Neural cell (in vitro differentiated cells): ENCODE data around the gene NPAS3. TPM values are rescaled to one million over a fixed set of nuclear protein-coding genes. Genes with fewer than 3 reads are reported as not detected.

ENCODE experiments used
- H2AFZ ChIP-seq: fragments of 200-600, 300-800 bp; sonication (generic), shearing (Covaris generic); 2 replicates; pipeline ENCODE4 v1.6.0; 2014; ENCODE audit warnings: low read depth, mild to moderate bottlenecking, antibody characterized with exemption, low read length, moderate library complexity
- H3F3A ChIP-seq: fragments of 200-600 bp; shearing (Covaris generic); 2 replicates; pipeline ENCODE4 v1.6.1; 2016; ENCODE audit warnings: mild to moderate bottlenecking, moderate library complexity, mixed read lengths, antibody characterized with exemption, low read length; ENCODE audit not compliant: insufficient read depth, poor library complexity, severe bottlenecking
- H3K27ac ChIP-seq: fragments of 200-600, 300-800 bp; sonication (generic), shearing (Covaris generic); 2 replicates; pipeline ENCODE4 v1.5.1; 2014; ENCODE audit warnings: mild to moderate bottlenecking, low read length, moderate library complexity
- H3K27me3 ChIP-seq: fragments of 300-800, 200-600 bp; sonication (generic), shearing (Covaris generic); 2 replicates; pipeline ENCODE4 v1.6.0; 2014; ENCODE audit warnings: mild to moderate bottlenecking, low read depth, low read length, moderate library complexity; ENCODE audit not compliant: insufficient read depth
- H3K36me3 ChIP-seq: fragments of 300-800, 200-600 bp; sonication (generic), shearing (Covaris generic); 2 replicates; pipeline ENCODE4 v1.5.1; 2014; ENCODE audit warnings: mild to moderate bottlenecking, antibody characterized with exemption, low read length, moderate library complexity; ENCODE audit not compliant: insufficient read depth
- H3K4me2 ChIP-seq: fragments of 300-800, 200-600 bp; sonication (generic), shearing (Covaris generic); 2 replicates; pipeline ENCODE4 v1.6.0; 2014; ENCODE audit warnings: mild to moderate bottlenecking, low read length
- H3K4me3 ChIP-seq: fragments of 300-800, 200-600 bp; sonication (generic), shearing (Covaris generic); 2 replicates; pipeline ENCODE4 v1.5.1; 2014; ENCODE audit warnings: mild to moderate bottlenecking, low read length, moderate library complexity
- H3K79me2 ChIP-seq: fragments of 200-600 bp; shearing (Covaris generic); replicated peaks from 2 replicates; pipeline ENCODE4 v1.6.0; 2014; ENCODE audit warnings: mild to moderate bottlenecking, low read length, moderate library complexity; ENCODE audit not compliant: insufficient read depth
- H3K9ac ChIP-seq: fragments of 300-800, 200-600 bp; sonication (generic), shearing (Covaris generic); 2 replicates; pipeline ENCODE4 v1.6.1; 2016; ENCODE audit warnings: mild to moderate bottlenecking, low read length, mixed read lengths
- H3K9me2 ChIP-seq: fragments of 200-600 bp; shearing (Covaris generic); 2 replicates; pipeline ENCODE4 v1.6.1; 2016; ENCODE audit warnings: mild to moderate bottlenecking, low read length, mixed read lengths; ENCODE audit not compliant: insufficient read depth
- H3K9me3 ChIP-seq: fragments of 200-600, 300-800 bp; sonication (generic), shearing (Covaris generic); 2 replicates; pipeline ENCODE4 v1.6.1; 2016; ENCODE audit warnings: mild to moderate bottlenecking, mixed run types, low read length, moderate library complexity, mixed read lengths
- H4K20me1 ChIP-seq: fragments of 200-600 bp; shearing (Covaris generic); 2 replicates; pipeline ENCODE4 v1.6.1; 2016; ENCODE audit warnings: mild to moderate bottlenecking, mixed run types; ENCODE audit not compliant: insufficient read depth
- CTCF ChIP-seq: fragments of 450-650 bp; IDR thresholded peaks from 2 replicates; pipeline ENCODE4 v1.5.1; 2014; ENCODE audit warnings: antibody characterized with exemption, mild to moderate bottlenecking, moderate library complexity; ENCODE audit not compliant: poor library complexity, severe bottlenecking
- EP300 ChIP-seq: fragments of 450-650 bp; conservative IDR thresholded peaks from 2 replicates; pipeline ENCODE4 v1.6.1; 2014; ENCODE audit warnings: antibody characterized with exemption, mild to moderate bottlenecking, moderate library complexity; ENCODE audit not compliant: poor library complexity, severe bottlenecking
- EZH2 ChIP-seq: fragments of 200-600, 300-800 bp; shearing (Covaris generic), sonication (generic); IDR thresholded peaks from 2 replicates; pipeline ENCODE4 v1.6.1; 2014; ENCODE audit warnings: antibody characterized with exemption, low read length, borderline replicate concordance, mild to moderate bottlenecking; ENCODE audit not compliant: insufficient read depth, poor library complexity, severe bottlenecking
- MXI1 ChIP-seq: fragments of 450-650 bp; conservative IDR thresholded peaks from 2 replicates; pipeline ENCODE4 v1.6.1; 2014; ENCODE audit warnings: antibody characterized with exemption, mild to moderate bottlenecking; ENCODE audit not compliant: poor library complexity, severe bottlenecking
- POLR2AphosphoS5 ChIP-seq: IDR thresholded peaks from 2 replicates; pipeline ENCODE4 v1.6.1; 2012
- RAD21 ChIP-seq: fragments of 450-650 bp; conservative IDR thresholded peaks from 2 replicates; pipeline ENCODE4 v1.6.1; 2014; ENCODE audit warnings: antibody characterized with exemption, mild to moderate bottlenecking, moderate library complexity
- REST ChIP-seq: IDR thresholded peaks from 2 replicates; pipeline ENCODE4 v1.6.1; 2012; ENCODE audit warnings: borderline replicate concordance
- SMC3 ChIP-seq: fragments of 450-650 bp; conservative IDR thresholded peaks from 2 replicates; pipeline ENCODE4 v1.6.1; 2014; ENCODE audit warnings: antibody characterized with exemption, mild to moderate bottlenecking, moderate library complexity; ENCODE audit not compliant: poor library complexity
- TAF1 ChIP-seq: IDR thresholded peaks from 2 replicates; pipeline ENCODE4 v1.6.1; 2012; ENCODE audit warnings: low read depth
- polyA plus RNA-seq: library from polyadenylated mRNA; depleted of rRNA; stranded (reverse); fragments of >200 nt; gene quantifications from 2 replicates; pipeline ENCODE4 v1.2.3, GENCODE V29; 2014

NPAS3 gene
- polyA plus RNA-seq, 1 donor from 2014 or later = 1.3 TPM

DNA sequence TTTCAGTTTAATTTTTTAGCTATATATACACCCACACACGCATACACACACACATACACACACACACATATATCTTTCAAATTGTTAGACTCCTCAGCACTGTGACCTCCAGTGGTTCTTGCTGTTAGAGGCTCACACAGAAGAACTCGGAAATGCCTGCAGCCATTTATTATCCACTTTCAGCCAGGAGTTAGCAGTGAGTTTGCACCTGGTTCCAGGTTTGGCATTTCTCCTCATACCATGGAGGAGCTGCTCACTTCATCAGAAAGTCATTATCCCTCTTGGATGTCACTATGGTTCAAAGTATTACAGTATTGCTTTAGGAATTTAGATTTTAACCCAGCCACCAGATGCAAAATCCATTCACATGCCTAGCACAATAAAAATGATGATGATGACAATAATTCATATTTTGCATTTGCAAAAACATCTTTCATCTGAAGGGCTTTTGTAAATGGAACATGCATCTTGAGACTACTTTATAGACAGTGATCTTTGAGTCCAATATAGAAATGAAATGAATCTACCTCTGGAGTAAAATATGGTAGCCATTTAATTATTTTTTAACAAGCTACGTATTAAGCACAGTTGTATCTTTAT, 42.3 kb downstream of the NPAS3 start:
- Histone ChIP-seq H3F3A (no peaks in the 10 kb centered on the region), H4K20me1 (no peaks in the 10 kb centered on the region), H3K27ac (no peak overlapping the region), H3K9me2 (no peaks in the 10 kb centered on the region), H3K27me3 (no peaks in the 10 kb centered on the region), H3K4me2 (no peak overlapping the region), H3K9me3 (no peaks in the 10 kb centered on the region), H3K36me3 (no peaks in the 10 kb centered on the region), H2AFZ (no peak overlapping the region), H3K79me2 (peaks cover 22% of the 10 kb centered on the region), H3K4me3 (no peak overlapping the region), H3K9ac (no peak overlapping the region)
- TF ChIP-seq SMC3 = no peak
- TF ChIP-seq REST = no peak
- no peak for TF ChIP-seq EP300
- TF ChIP-seq TAF1 = no peak
- TF ChIP-seq MXI1 = no peak
- no peak for TF ChIP-seq CTCF
- TF ChIP-seq POLR2AphosphoS5 = no peak
- TF ChIP-seq RAD21 = no peak
- TF ChIP-seq EZH2 = no peak

DNA sequence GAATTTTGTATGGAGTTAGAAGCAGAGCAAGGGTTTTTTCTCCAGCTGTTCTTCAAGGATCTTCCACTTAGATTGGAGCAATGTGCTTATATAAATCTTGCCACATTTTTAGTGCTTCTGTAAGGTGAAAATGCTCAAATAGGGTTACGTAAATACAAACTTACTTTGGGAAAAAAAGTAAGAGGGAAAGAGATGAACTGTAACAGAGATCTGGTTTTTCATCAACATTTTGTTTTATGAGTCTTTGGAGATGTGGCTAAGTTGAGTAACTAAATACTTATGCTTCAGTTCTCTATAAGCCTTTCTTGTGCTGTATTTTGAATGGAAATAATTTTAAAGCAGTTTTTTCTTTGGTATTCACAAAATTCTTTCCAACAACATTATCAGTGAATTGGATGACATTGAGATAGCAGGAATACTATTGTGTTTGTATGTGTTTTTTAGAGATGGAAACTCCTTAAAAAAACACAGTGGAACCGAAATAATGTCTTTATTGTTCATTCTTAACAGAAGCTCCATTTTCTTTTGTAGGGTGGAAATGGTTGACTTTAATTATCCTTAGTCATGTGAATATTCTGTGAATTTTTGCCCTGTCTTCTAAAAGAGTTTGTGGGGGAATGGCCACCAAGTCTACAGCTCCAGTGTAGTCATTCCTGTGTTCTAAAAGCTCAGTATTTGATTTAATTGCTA, 45.7 kb downstream of the NPAS3 start:
- Histone ChIP-seq H3K9ac (no peak overlapping the region), H3K27me3 (no peaks in the 10 kb centered on the region), H3F3A (no peaks in the 10 kb centered on the region), H3K4me2 (no peak overlapping the region), H4K20me1 (no peaks in the 10 kb centered on the region), H3K79me2 (peaks cover 31% of the 10 kb centered on the region), H3K9me3 (no peaks in the 10 kb centered on the region), H3K4me3 (no peak overlapping the region), H2AFZ (no peak overlapping the region), H3K9me2 (no peaks in the 10 kb centered on the region), H3K36me3 (no peaks in the 10 kb centered on the region), H3K27ac (no peak overlapping the region)
- TF ChIP-seq SMC3 (no peak), EZH2 (no peak), REST (no peak), TAF1 (no peak), RAD21 (no peak), POLR2AphosphoS5 (no peak), EP300 (no peak), CTCF (no peak), MXI1 (no peak)
